GM23338 (cell line): Measurements from ENCODE around the gene SV2C. TPM values are rescaled to one million over a fixed set of nuclear protein-coding genes. Genes with fewer than 3 reads are reported as not detected.

Experiments used
- ATAC-seq: fragments of 200-7000 bp; cut with Tn5 transposase; 3 replicates; pipeline ENCODE4 v1.9.1; 2020
- DNase-seq: peaks from one replicate; pipeline ENCODE4 v3.0.0-alpha.2; 2015; ENCODE audit warnings: low spot score
- H2AFZ ChIP-seq: fragments of 200-600 bp; sonication (generic); 2 replicates; pipeline ENCODE4 v1.8.0; 2016; ENCODE audit warnings: antibody characterized with exemption, mild to moderate bottlenecking, moderate library complexity
- H3F3A ChIP-seq: fragments of 200-600 bp; sonication (generic); replicated peaks from 2 replicates; pipeline ENCODE4 v1.8.0; 2017; ENCODE audit warnings: antibody characterized with exemption, mixed run types, low read depth
- H3K27ac ChIP-seq: fragments of 200-600 bp; sonication (generic); 2 replicates; pipeline ENCODE4 v1.6.1; 2016; ENCODE audit warnings: low read depth
- H3K27me3 ChIP-seq: fragments of 200-600 bp; sonication (generic); 2 replicates; pipeline ENCODE4 v1.8.0; 2016; ENCODE audit warnings: mild to moderate bottlenecking, mixed run types, moderate library complexity; ENCODE audit not compliant: insufficient read depth
- H3K36me3 ChIP-seq: fragments of 200-600 bp; sonication (generic); 2 replicates; pipeline ENCODE4 v1.8.0; 2016; ENCODE audit warnings: mild to moderate bottlenecking; ENCODE audit not compliant: insufficient read depth
- H3K4me1 ChIP-seq: fragments of 200-600 bp; sonication (generic); 2 replicates; pipeline ENCODE4 v1.8.0; 2016; ENCODE audit warnings: mild to moderate bottlenecking, moderate library complexity; ENCODE audit not compliant: insufficient read depth
- H3K4me2 ChIP-seq: fragments of 200-600 bp; sonication (generic); 2 replicates; pipeline ENCODE4 v1.7.1; 2017; ENCODE audit warnings: mixed run types
- H3K4me3 ChIP-seq: fragments of 200-600 bp; sonication (generic); 2 replicates; pipeline ENCODE4 v1.6.1; 2016; ENCODE audit warnings: mixed run types
- H3K79me2 ChIP-seq: fragments of 200-600 bp; sonication (generic); replicated peaks from 2 replicates; pipeline ENCODE4 v1.8.0; 2017; ENCODE audit warnings: mild to moderate bottlenecking; ENCODE audit not compliant: insufficient read depth
- H3K9me2 ChIP-seq: fragments of 200-600 bp; sonication (generic); 2 replicates; pipeline ENCODE4 v1.8.0; 2017; ENCODE audit not compliant: insufficient read depth
- H4K20me1 ChIP-seq: fragments of 200-600 bp; sonication (generic); replicated peaks from 2 replicates; pipeline ENCODE4 v1.8.0; 2017; ENCODE audit warnings: mild to moderate bottlenecking; ENCODE audit not compliant: insufficient read depth
- H3K27ac Mint-ChIP-seq: 2 replicates; pipeline ENCODE4 v1.8.0; 2020; ENCODE audit warnings: inconsistent platforms, mild to moderate bottlenecking, moderate library complexity, mixed read lengths
- H3K27me3 Mint-ChIP-seq: 3 replicates; pipeline ENCODE4 v1.8.0; 2022; ENCODE audit warnings: low read depth, mild to moderate bottlenecking, moderate library complexity, mixed read lengths, inconsistent platforms; ENCODE audit not compliant: insufficient read depth, poor library complexity
- H3K36me3 Mint-ChIP-seq: 3 replicates; pipeline ENCODE4 v1.8.0; 2021; ENCODE audit warnings: low read depth, mild to moderate bottlenecking, inconsistent platforms, moderate library complexity, mixed read lengths
- H3K4me1 Mint-ChIP-seq: 3 replicates; pipeline ENCODE4 v1.8.0; 2020; ENCODE audit warnings: mild to moderate bottlenecking, inconsistent platforms, mixed read lengths
- H3K4me3 Mint-ChIP-seq: 3 replicates; pipeline ENCODE4 v1.8.0; 2021; ENCODE audit warnings: moderate library complexity, mild to moderate bottlenecking, inconsistent platforms, mixed read lengths
- H3K9me3 Mint-ChIP-seq: 3 replicates; pipeline ENCODE4 v1.8.0; 2020; ENCODE audit warnings: moderate library complexity, mild to moderate bottlenecking, inconsistent platforms, mixed read lengths
- CREB1 ChIP-seq: fragments of 250-450 bp; sonication (Bioruptor Pico); IDR thresholded peaks from 2 replicates; pipeline ENCODE4 v1.5.0; 2020; ENCODE audit warnings: low read depth, mild to moderate bottlenecking, moderate library complexity
- CTCF ChIP-seq, 2 experiments: fragments of 200-600 bp in 1 of 2; sonication (generic) in 1 of 2; conservative IDR thresholded peaks; 2 replicates each; pipeline versions ENCODE4 v1.5.1 to v1.6.1; 2016 to 2017; ENCODE audit warnings: antibody characterized with exemption in 2 of 2, low read depth in 2 of 2, mild to moderate bottlenecking in 2 of 2, moderate library complexity in 1 of 2
- ETS1 ChIP-seq: IDR thresholded peaks from 2 replicates; pipeline ENCODE4 v1.6.1; 2016; ENCODE audit warnings: antibody characterized with exemption
- EZH2 ChIP-seq: fragments of 200-600 bp; sonication (generic); IDR thresholded peaks from one replicate; pipeline ENCODE4 v1.8.0; 2017; ENCODE audit warnings: antibody characterized with exemption, mild to moderate bottlenecking, low read depth; ENCODE audit not compliant: unreplicated experiment
- EZH2phosphoT487 ChIP-seq: fragments of 200-600 bp; sonication (generic); IDR thresholded peaks from one replicate; pipeline ENCODE4 v1.8.1; 2018; ENCODE audit warnings: antibody characterized with exemption; ENCODE audit not compliant: unreplicated experiment
- JUNB ChIP-seq: IDR thresholded peaks from one replicate; pipeline ENCODE4 v1.6.1; 2016; ENCODE audit warnings: antibody characterized with exemption; ENCODE audit not compliant: unreplicated experiment
- NANOG ChIP-seq: IDR thresholded peaks from 2 replicates; pipeline ENCODE4 v1.6.1; 2016; ENCODE audit warnings: antibody characterized with exemption, borderline replicate concordance
- POLR2AphosphoS5 ChIP-seq: IDR thresholded peaks from 2 replicates; pipeline ENCODE4 v1.6.1; 2016; ENCODE audit warnings: antibody characterized with exemption, low read depth
- STAT1 ChIP-seq: IDR thresholded peaks from one replicate; pipeline ENCODE4 v1.6.1; 2016; ENCODE audit warnings: antibody characterized with exemption; ENCODE audit not compliant: unreplicated experiment
- ZNF114 ChIP-seq: fragments of 250-450 bp; sonication (Bioruptor Pico); IDR thresholded peaks from 2 replicates; pipeline ENCODE4 v1.5.0; 2020; ENCODE audit warnings: mild to moderate bottlenecking, moderate library complexity
- ZNF331 ChIP-seq: fragments of 250-450 bp; sonication (Bioruptor Pico); IDR thresholded peaks from 2 replicates; pipeline ENCODE4 v1.5.0; 2020; ENCODE audit warnings: low read depth, mild to moderate bottlenecking, moderate library complexity
- ZNF462 ChIP-seq: fragments of 250-450 bp; sonication (Bioruptor Pico); IDR thresholded peaks from 2 replicates; pipeline ENCODE4 v1.5.0; 2020; ENCODE audit warnings: mild to moderate bottlenecking, moderate library complexity
- polyA plus RNA-seq: library from polyadenylated mRNA; unstranded; fragments of >200 nt; fragmentation: Nextera tagmentation; extraction: Ambion mirVana; gene quantifications from 2 replicates; pipeline ENCODE4 v1.2.1, GENCODE V29; 2016
- total RNA-seq: library from RNA; depleted of rRNA; stranded (reverse); fragments of >200 nt; shearing (Covaris generic); gene quantifications from 2 replicates; pipeline ENCODE4 v1.2.3, GENCODE V29; 2014
- TF ChIP-seq, protein P1 (sequence below): IDR thresholded peaks from one replicate; pipeline ENCODE4 v1.6.1; 2018; ENCODE audit warnings: antibody characterized with exemption; ENCODE audit not compliant: unreplicated experiment

Gene SV2C
- total and polyA plus RNA-seq, 2 experiments from 2014 or later, result 0.05 to 0.07 TPM

GRCh38 chr5:76149636-76150035 is 66.5 kb downstream of the SV2C start:
- H3K4me3 ChIP-seq, result no peak overlapping the region
- no peak overlapping the region for H2AFZ ChIP-seq
- ATAC-seq, result no peak
- peaks cover 2% of the 10 kb centered on the region for H3K27me3 Mint-ChIP-seq
- no peaks in the 10 kb centered on the region for H4K20me1 ChIP-seq
- no peaks in the 10 kb centered on the region for H3F3A ChIP-seq
- no peak overlapping the region for H3K4me2 ChIP-seq
- no peak overlapping the region for H3K27ac ChIP-seq
- H3K9me2 ChIP-seq, result peaks cover 3% of the 10 kb centered on the region; the same call in 1 of the 2 replicates
- H3K4me1 Mint-ChIP-seq, result peaks cover 23% of the 10 kb centered on the region
- no peak for TF ChIP-seq CTCF (conservative IDR thresholded peaks at IDR 0.05; ENCODE audit: low read depth in 2 of 2)
- TF ChIP-seq, protein P1, sequence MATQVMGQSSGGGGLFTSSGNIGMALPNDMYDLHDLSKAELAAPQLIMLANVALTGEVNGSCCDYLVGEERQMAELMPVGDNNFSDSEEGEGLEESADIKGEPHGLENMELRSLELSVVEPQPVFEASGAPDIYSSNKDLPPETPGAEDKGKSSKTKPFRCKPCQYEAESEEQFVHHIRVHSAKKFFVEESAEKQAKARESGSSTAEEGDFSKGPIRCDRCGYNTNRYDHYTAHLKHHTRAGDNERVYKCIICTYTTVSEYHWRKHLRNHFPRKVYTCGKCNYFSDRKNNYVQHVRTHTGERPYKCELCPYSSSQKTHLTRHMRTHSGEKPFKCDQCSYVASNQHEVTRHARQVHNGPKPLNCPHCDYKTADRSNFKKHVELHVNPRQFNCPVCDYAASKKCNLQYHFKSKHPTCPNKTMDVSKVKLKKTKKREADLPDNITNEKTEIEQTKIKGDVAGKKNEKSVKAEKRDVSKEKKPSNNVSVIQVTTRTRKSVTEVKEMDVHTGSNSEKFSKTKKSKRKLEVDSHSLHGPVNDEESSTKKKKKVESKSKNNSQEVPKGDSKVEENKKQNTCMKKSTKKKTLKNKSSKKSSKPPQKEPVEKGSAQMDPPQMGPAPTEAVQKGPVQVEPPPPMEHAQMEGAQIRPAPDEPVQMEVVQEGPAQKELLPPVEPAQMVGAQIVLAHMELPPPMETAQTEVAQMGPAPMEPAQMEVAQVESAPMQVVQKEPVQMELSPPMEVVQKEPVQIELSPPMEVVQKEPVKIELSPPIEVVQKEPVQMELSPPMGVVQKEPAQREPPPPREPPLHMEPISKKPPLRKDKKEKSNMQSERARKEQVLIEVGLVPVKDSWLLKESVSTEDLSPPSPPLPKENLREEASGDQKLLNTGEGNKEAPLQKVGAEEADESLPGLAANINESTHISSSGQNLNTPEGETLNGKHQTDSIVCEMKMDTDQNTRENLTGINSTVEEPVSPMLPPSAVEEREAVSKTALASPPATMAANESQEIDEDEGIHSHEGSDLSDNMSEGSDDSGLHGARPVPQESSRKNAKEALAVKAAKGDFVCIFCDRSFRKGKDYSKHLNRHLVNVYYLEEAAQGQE, result no peak
- no peak for TF ChIP-seq POLR2AphosphoS5
- TF ChIP-seq ZNF331 (CRISPR knock-in tag), result no peak
- TF ChIP-seq NANOG, result no peak
- TF ChIP-seq EZH2phosphoT487, result no peak
- no peak for TF ChIP-seq CREB1
- TF ChIP-seq JUNB, result no peak
- no peak for TF ChIP-seq ZNF462 (CRISPR knock-in tag)
- TF ChIP-seq STAT1, result no peak
- no peak for TF ChIP-seq ZNF114
- TF ChIP-seq EZH2, result no peak
- TF ChIP-seq ETS1, result no peak
- H3K79me2 ChIP-seq, result no peaks in the 10 kb centered on the region
- H3K36me3 Mint-ChIP-seq, result no peaks in the 10 kb centered on the region
- H3K4me3 Mint-ChIP-seq, result no peak overlapping the region
- H3K9me3 Mint-ChIP-seq, result no peaks in the 10 kb centered on the region
- peaks cover 13% of the 10 kb centered on the region for H3K4me1 ChIP-seq
- no peaks in the 10 kb centered on the region for H3K36me3 ChIP-seq
- no peaks in the 10 kb centered on the region for H3K27me3 ChIP-seq
- DNase-seq, result no peak
- no peak overlapping the region for H3K27ac Mint-ChIP-seq
